ENCODE data around the gene PGP.

The PGP gene

DNA sequence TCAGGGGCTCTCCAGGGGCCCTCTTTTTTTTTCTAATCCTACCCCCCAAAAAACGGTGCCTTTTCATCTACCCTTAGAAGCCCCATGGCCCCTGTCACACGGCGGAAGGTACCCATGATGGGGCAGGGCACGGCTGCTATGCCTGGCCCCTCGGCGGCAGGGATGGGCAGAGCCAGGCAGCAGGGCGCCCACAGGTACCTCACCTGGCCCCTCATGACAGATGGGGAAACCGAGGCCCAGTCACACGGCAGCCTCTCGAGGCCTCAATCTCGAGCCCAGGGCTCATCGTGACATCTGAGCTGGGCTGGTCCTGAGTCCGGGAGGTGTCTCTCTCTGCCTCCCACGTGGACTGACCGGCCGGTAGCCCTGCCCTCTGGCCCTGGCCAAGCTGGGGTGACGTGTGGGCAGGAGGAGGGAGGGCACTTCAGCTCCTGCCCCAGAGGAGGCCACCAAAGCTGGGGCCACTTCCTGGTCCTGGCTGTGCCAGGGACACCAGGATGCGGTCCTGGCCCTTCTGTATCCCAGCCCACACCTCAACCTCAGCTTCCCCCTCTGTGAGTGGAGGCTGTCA is 47.5 kb downstream of the PGP start:
- in situ Hi-C loops (cut with MboI; ENCODE audit: low sequenced_read_pairs): no loop called here

DNA sequence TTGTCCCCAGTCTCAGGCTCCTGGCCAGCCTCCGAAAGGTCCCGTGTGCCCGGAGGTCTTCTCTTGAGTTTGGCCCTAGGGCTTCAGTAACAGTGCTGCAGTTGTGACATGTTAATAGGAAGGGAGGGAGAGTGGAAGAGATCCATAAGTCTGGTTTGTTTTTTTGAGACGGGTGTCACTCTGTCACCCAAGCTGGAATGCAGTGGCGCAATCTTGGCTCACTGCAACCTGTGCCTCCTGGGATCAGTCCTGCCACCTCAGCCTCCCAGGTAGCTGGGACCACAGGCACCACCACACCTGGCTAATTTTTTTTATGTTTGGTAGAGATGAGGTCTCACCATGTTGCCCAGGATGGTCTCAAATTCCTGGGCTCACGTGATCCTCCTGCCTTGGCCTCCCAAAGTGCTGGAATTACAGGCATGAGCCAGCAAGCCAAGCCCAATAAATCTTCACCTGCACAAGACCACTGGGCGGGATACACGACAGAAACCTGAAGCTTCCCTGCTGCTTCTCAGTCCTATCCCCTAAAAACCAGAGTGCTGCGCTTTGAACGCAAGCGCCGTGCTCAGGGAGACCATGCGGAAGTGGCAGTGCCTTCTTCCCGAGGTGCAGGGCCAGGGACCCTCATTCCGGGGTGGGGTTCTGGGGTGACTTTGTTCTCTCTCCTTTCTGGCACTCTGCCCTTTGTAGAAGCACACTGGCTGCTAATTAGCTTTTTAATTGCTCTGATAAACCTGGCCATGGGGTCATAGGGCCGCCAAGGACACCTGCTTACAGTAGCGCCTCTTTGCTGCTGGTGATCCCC is 48.2 kb downstream of the PGP start:
- in situ Hi-C loops (cut with MboI; ENCODE audit: low sequenced_read_pairs): no loop called here

DNA sequence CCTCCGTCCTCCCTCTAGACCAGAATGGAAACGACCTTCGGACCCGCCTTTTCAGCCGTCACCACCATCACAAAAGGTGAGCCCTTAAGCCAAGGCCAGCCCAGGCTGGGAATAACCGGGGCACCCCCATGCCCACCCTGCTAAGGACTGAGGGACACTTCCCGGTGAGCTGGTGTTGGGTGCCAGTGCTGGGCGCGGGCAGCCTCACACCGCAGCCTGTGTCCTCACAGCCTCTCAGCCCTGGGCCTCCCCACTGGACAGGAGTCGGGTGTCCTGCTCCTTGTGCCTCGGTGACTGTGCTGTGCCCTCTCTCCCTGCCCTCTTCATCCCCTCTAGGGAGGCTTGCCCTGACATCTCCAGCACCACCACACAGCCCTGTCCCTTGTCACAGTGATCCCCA is 48.8 kb downstream of the PGP start:
- in situ Hi-C loops (cut with MboI; ENCODE audit: low sequenced_read_pairs): no loop called here

DNA sequence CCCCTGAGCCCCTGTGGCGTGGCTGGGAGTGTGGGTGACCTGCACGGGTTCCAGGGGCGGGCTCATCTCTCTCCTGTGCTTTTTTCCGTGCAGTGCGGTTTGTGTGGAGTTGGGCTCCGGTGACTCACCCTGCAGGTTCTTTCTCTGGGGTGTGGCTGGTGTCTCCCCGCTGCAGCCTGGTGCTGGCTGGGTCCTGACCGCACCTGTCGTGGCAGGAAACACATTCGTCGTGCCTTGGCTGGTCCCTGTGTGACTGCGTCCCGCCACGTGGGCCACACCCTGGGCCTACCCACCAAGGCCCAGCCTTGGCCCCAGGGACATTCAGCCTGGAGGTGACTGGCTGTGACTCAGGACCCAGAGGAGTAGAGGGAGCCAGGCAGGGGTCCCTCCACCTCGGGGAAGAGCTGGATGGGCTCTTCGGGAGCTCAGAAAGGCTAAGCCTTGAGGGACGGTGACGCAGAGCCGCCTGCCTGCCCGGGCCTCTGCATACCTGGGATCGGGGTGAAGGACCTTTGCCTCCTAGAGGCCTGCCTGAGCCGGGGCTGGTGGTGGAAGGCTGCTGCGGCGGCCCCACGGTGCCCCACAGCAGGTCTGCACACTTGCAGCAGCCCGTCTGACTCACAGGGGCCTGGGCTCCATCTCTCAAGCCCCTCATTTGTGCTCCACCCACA is 51.3 kb downstream of the PGP start:
- in situ Hi-C loops (cut with MboI; ENCODE audit: low sequenced_read_pairs): no loop called here

DNA sequence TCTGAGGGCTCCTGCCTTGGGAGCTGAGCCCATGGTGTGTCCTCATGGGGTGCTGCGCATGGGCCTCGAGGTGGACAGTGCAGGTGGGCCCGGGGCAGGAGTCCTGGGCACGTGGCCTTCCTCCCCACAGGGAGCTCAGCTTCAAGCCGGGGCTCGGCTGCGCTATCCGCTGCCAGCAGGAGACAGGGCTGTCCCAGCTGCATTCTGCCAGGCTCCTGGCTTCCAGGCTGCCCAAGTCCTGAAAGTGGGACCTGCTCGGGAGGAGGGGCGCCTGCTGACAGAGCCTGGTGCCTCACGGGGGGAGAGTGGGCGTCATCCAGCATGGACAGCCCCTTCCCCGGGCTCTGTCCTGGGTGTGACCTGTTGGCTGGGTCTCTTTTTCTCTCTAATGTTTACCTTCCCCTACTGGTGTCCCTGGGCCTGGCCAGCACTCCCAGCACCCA is 51.9 kb downstream of the PGP start:
- in situ Hi-C loops (cut with MboI; ENCODE audit: low sequenced_read_pairs): no loop called here

DNA sequence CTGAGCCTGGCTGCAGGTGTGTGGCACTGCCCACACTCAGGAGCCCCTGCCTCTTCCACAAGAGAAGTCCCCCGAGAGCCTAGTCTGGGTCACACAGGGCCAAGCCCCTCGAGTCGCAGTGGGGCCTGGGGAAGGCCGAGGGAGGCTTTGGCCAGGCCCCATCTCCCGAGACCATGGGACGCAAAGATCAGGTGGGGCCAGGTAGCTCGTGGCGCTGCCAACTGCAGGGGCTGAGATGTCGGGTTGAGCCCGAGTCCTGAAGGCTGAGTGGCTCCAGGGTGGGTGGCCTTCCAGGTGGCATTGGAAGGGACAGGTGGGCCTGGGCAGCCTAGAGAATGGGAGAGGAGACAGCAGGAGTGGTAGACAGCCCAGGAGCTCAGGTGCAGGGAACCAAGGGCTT is 52.7 kb downstream of the PGP start:
- in situ Hi-C loops (cut with MboI; ENCODE audit: low sequenced_read_pairs): no loop called here

Data from HL-60/S4 (cell line).